SK-N-SH treated with all-trans-retinoic acid at 6 μM for 48 hours (cell line): Measurements from ENCODE around the gene NPAS3.

Source experiments
- ATAC-seq: fragments of 200-7000 bp; cut with Tn5 transposase; 3 replicates; pipeline ENCODE4 v1.9.1; 2020; ENCODE audit warnings: mild to moderate bottlenecking, moderate library complexity
- CSDC2 ChIP-seq: fragments of 250-450 bp; sonication (Bioruptor Pico); IDR thresholded peaks from 2 replicates; pipeline ENCODE4 v1.5.0; 2020; ENCODE audit warnings: mild to moderate bottlenecking, moderate library complexity
- ESRRG ChIP-seq: fragments of 250-450 bp; sonication (Bioruptor Pico); IDR thresholded peaks from 2 replicates; pipeline ENCODE4 v1.6.1; 2021; ENCODE audit warnings: mild to moderate bottlenecking
- GLIS3 ChIP-seq: fragments of 250-450 bp; sonication (Bioruptor Pico); IDR thresholded peaks from 2 replicates; pipeline ENCODE4 v1.5.0; 2020; ENCODE audit warnings: mild to moderate bottlenecking, moderate library complexity
- ISL1 ChIP-seq: fragments of 250-450 bp; sonication (Bioruptor Pico); IDR thresholded peaks from 2 replicates; pipeline ENCODE4 v2.1.2; 2022; ENCODE audit warnings: mild to moderate bottlenecking, moderate library complexity
- OSR1 ChIP-seq: fragments of 250-450 bp; sonication (Bioruptor Pico); IDR thresholded peaks from 2 replicates; pipeline ENCODE4 v1.8.0; 2022; ENCODE audit warnings: moderate library complexity, mild to moderate bottlenecking, inconsistent platforms
- PATZ1 ChIP-seq: fragments of 250-450 bp; sonication (Bioruptor Pico); IDR thresholded peaks from 2 replicates; pipeline ENCODE4 v1.8.0; 2020; ENCODE audit warnings: mild to moderate bottlenecking, moderate library complexity, borderline replicate concordance
- POU6F1 ChIP-seq: fragments of 250-450 bp; sonication (Bioruptor Pico); IDR thresholded peaks from 2 replicates; pipeline ENCODE4 v1.8.0; 2021; ENCODE audit warnings: low read depth, mild to moderate bottlenecking, moderate library complexity, borderline replicate concordance
- PPARA ChIP-seq: fragments of 250-450 bp; sonication (Bioruptor Pico); IDR thresholded peaks from 2 replicates; pipeline ENCODE4 v1.5.0; 2020; ENCODE audit warnings: mild to moderate bottlenecking, borderline replicate concordance
- RARB ChIP-seq: fragments of 250-450 bp; sonication (Bioruptor Pico); IDR thresholded peaks from 2 replicates; pipeline ENCODE4 v1.8.0; 2021; ENCODE audit warnings: mild to moderate bottlenecking, moderate library complexity
- SNAI2 ChIP-seq: fragments of 250-450 bp; sonication (Bioruptor Pico); IDR thresholded peaks from 2 replicates; pipeline ENCODE4 v1.5.0; 2020; ENCODE audit warnings: mild to moderate bottlenecking, moderate library complexity
- TCF4 ChIP-seq: fragments of 250-450 bp; sonication (Bioruptor Pico); IDR thresholded peaks from 2 replicates; pipeline ENCODE4 v1.8.0; 2021; ENCODE audit warnings: mild to moderate bottlenecking, moderate library complexity, borderline replicate concordance
- TOX ChIP-seq: fragments of 250-450 bp; sonication (Bioruptor Pico); IDR thresholded peaks from 2 replicates; pipeline ENCODE4 v1.8.0; 2021; ENCODE audit warnings: mild to moderate bottlenecking, moderate library complexity, borderline replicate concordance
- ZC3H10 ChIP-seq: fragments of 250-450 bp; sonication (Bioruptor Pico); IDR thresholded peaks from 2 replicates; pipeline ENCODE4 v1.5.1; 2021; ENCODE audit warnings: mild to moderate bottlenecking, moderate library complexity
- ZFP3 ChIP-seq: fragments of 250-450 bp; sonication (Bioruptor Pico); IDR thresholded peaks from 2 replicates; pipeline ENCODE4 v1.5.0; 2020; ENCODE audit warnings: mild to moderate bottlenecking, moderate library complexity
- ZFP30 ChIP-seq: fragments of 450-650 bp; formaldehyde crosslinking; IDR thresholded peaks from 2 replicates; pipeline ENCODE4 v1.5.0; 2022; ENCODE audit warnings: mild to moderate bottlenecking, moderate library complexity
- ZNF565 ChIP-seq: fragments of 450-650 bp; formaldehyde crosslinking; conservative IDR thresholded peaks from 2 replicates; pipeline ENCODE4 v1.5.0; 2020; ENCODE audit warnings: low read depth, mild to moderate bottlenecking, moderate library complexity
- ZNF70 ChIP-seq: fragments of 450-650 bp; formaldehyde crosslinking; IDR thresholded peaks from 2 replicates; pipeline ENCODE4 v1.5.0; 2020; ENCODE audit warnings: mild to moderate bottlenecking, moderate library complexity
- ZNF8 ChIP-seq: fragments of 450-650 bp; formaldehyde crosslinking; IDR thresholded peaks from 2 replicates; pipeline ENCODE4 v1.5.0; 2020; ENCODE audit warnings: mild to moderate bottlenecking, moderate library complexity
- TF ChIP-seq, protein P1 (sequence below): fragments of 250-450 bp; sonication (Bioruptor Pico); IDR thresholded peaks from 2 replicates; pipeline ENCODE4 v1.5.1; 2020; ENCODE audit warnings: low read depth, mild to moderate bottlenecking, moderate library complexity
- TF ChIP-seq, protein P2 (sequence below): fragments of 250-450 bp; sonication (Bioruptor Pico); IDR thresholded peaks from 2 replicates; pipeline ENCODE4 v1.5.0; 2020; ENCODE audit warnings: mild to moderate bottlenecking, moderate library complexity
- TF ChIP-seq, protein P3 (sequence below): fragments of 250-450 bp; sonication (Bioruptor Pico); IDR thresholded peaks from 2 replicates; pipeline ENCODE4 v1.5.1; 2021; ENCODE audit warnings: mild to moderate bottlenecking, moderate library complexity

Gene NPAS3

DNA sequence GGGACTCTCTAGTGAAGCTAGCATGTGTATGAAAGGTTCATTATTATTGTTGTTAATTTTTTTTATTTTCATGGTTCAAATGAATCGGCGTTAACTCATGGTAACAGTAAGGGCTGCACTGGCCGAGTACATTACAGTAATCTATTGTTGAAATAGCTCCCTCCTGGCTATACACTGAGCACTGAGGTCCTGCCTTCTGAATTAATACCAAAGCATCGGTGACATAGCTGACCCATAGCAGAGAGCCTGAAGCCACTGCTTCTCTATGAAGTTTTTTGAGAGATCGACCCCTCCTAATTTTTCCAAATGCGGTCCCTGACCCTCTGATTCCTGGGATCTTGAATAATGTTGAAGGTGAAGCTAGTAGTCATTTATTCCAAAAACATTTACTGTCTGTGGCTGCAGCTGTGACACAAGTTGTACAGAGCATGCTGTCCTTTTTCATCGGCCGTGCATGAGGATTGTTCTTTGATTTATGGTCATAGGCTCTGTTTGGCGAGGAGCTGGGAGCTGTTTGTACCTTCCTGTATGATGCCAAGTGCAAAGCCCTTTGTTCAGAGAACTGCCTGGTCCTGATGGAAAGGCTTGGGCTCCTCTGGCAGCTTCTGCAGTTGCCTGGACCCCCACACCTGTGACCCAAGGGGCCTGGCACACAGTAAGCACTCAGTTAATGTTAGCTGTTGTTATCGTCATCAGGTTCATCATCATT lies 525.7 kb downstream of the NPAS3 start:
- TF ChIP-seq ZFP3 (CRISPR knock-in tag) = no peak
- no peak for TF ChIP-seq SNAI2 (CRISPR knock-in tag)
- no peak for TF ChIP-seq PPARA (CRISPR knock-in tag)
- ATAC-seq = no peak

- TF ChIP-seq GLIS3 (CRISPR knock-in tag) = no peak
- no peak for TF ChIP-seq ZNF565 (CRISPR knock-in tag)
- TF ChIP-seq, protein P1, sequence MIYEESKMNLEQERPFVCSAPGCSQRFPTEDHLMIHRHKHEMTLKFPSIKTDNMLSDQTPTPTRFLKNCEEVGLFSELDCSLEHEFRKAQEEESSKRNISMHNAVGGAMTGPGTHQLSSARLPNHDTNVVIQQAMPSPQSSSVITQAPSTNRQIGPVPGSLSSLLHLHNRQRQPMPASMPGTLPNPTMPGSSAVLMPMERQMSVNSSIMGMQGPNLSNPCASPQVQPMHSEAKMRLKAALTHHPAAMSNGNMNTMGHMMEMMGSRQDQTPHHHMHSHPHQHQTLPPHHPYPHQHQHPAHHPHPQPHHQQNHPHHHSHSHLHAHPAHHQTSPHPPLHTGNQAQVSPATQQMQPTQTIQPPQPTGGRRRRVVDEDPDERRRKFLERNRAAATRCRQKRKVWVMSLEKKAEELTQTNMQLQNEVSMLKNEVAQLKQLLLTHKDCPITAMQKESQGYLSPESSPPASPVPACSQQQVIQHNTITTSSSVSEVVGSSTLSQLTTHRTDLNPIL (CRISPR knock-in tag) = no peak
- TF ChIP-seq, protein P2, sequence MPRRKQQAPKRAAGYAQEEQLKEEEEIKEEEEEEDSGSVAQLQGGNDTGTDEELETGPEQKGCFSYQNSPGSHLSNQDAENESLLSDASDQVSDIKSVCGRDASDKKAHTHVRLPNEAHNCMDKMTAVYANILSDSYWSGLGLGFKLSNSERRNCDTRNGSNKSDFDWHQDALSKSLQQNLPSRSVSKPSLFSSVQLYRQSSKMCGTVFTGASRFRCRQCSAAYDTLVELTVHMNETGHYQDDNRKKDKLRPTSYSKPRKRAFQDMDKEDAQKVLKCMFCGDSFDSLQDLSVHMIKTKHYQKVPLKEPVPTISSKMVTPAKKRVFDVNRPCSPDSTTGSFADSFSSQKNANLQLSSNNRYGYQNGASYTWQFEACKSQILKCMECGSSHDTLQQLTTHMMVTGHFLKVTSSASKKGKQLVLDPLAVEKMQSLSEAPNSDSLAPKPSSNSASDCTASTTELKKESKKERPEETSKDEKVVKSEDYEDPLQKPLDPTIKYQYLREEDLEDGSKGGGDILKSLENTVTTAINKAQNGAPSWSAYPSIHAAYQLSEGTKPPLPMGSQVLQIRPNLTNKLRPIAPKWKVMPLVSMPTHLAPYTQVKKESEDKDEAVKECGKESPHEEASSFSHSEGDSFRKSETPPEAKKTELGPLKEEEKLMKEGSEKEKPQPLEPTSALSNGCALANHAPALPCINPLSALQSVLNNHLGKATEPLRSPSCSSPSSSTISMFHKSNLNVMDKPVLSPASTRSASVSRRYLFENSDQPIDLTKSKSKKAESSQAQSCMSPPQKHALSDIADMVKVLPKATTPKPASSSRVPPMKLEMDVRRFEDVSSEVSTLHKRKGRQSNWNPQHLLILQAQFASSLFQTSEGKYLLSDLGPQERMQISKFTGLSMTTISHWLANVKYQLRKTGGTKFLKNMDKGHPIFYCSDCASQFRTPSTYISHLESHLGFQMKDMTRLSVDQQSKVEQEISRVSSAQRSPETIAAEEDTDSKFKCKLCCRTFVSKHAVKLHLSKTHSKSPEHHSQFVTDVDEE (CRISPR knock-in tag) = no peak
- no peak for TF ChIP-seq ESRRG
- no peak for TF ChIP-seq RARB (CRISPR knock-in tag)
- TF ChIP-seq ZFP30 (CRISPR knock-in tag) = no peak
- TF ChIP-seq ISL1 (CRISPR knock-in tag) = no peak
- TF ChIP-seq CSDC2 (CRISPR knock-in tag) = no peak
- no peak for TF ChIP-seq PPARA (CRISPR knock-in tag)
- TF ChIP-seq, all 23 proteins: peak for 0
- ATAC-seq = no peak
These were observed 527.4 kb downstream of the NPAS3 start for GRCh38 chr14:33465846-33466700.

GRCh38 chr14:33467971-33468370 lies 529.3 kb downstream of the NPAS3 start:
- no peak for ATAC-seq
- TF ChIP-seq ZNF565 (CRISPR knock-in tag) (no peak), ZNF8 (CRISPR knock-in tag) (no peak), ZFP30 (CRISPR knock-in tag) (no peak), RARB (CRISPR knock-in tag) (no peak), OSR1 (CRISPR knock-in tag) (no peak), PATZ1 (CRISPR knock-in tag) (no peak), POU6F1 (CRISPR knock-in tag) (no peak), ZNF70 (CRISPR knock-in tag) (no peak), PPARA (CRISPR knock-in tag) (no peak), TOX (CRISPR knock-in tag) (no peak), TCF4 (CRISPR knock-in tag) (no peak), ZC3H10 (no peak)
- TF ChIP-seq, protein P1 (CRISPR knock-in tag) = no peak
- TF ChIP-seq, protein P3, sequence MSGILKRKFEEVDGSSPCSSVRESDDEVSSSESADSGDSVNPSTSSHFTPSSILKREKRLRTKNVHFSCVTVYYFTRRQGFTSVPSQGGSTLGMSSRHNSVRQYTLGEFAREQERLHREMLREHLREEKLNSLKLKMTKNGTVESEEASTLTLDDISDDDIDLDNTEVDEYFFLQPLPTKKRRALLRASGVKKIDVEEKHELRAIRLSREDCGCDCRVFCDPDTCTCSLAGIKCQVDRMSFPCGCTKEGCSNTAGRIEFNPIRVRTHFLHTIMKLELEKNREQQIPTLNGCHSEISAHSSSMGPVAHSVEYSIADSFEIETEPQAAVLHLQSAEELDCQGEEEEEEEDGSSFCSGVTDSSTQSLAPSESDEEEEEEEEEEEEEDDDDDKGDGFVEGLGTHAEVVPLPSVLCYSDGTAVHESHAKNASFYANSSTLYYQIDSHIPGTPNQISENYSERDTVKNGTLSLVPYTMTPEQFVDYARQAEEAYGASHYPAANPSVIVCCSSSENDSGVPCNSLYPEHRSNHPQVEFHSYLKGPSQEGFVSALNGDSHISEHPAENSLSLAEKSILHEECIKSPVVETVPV (CRISPR knock-in tag) = no peak
